HG03175 (cell line): ENCODE measurements around the gene IGDCC3.

Experiments
- ATAC-seq: cut with Tn5 transposase; IDR thresholded peaks from one replicate; pipeline ENCODE4 v1.9.1; 2021; ENCODE audit warnings: mild to moderate bottlenecking, moderate library complexity; ENCODE audit not compliant: unreplicated experiment

IGDCC3 gene

GRCh38 chr15:65377976-65378366 is at the start of gene IGDCC3:
IGDCC3 (minus strand) TSS chr15:65378002; CDS start chr15:65377788, 214 bp downstream.
- no peak for ATAC-seq

GRCh38 chr15:65426216-65426853 is 48.5 kb upstream of the IGDCC3 start:
- no peak for ATAC-seq

- ATAC-seq: no peak
Observed at GRCh38 chr15:65424683-65425082, 46.9 kb upstream of the IGDCC3 start.

- no peak for ATAC-seq
Observed at GRCh38 chr15:65423976-65424679, 46.3 kb upstream of the IGDCC3 start.

- ATAC-seq: no peak
Observed at GRCh38 chr15:65423150-65423975, 45.6 kb upstream of the IGDCC3 start.

GRCh38 chr15:65421360-65422215 is 43.8 kb upstream of the IGDCC3 start:
- ATAC-seq: no peak

GRCh38 chr15:65420975-65421359 is 43.2 kb upstream of the IGDCC3 start:
- ATAC-seq: no peak

GRCh38 chr15:65418596-65418995 is 40.8 kb upstream of the IGDCC3 start:
- ATAC-seq: no peak

- no peak for ATAC-seq
Observed at GRCh38 chr15:65416845-65417416, 39.1 kb upstream of the IGDCC3 start.

GRCh38 chr15:65414841-65415621 is 37.2 kb upstream of the IGDCC3 start:
- ATAC-seq: no peak

GRCh38 chr15:65413760-65414144 is 36.0 kb upstream of the IGDCC3 start:
- no peak for ATAC-seq

GRCh38 chr15:65413051-65413759 is 35.4 kb upstream of the IGDCC3 start:
- no peak for ATAC-seq

GRCh38 chr15:65412556-65412955 is 34.8 kb upstream of the IGDCC3 start:
- ATAC-seq: no peak

GRCh38 chr15:65411465-65412071 is 33.8 kb upstream of the IGDCC3 start:
- ATAC-seq: no peak

- no peak for ATAC-seq
Observed at GRCh38 chr15:65410972-65411371, 33.2 kb upstream of the IGDCC3 start.

GRCh38 chr15:65410036-65410435 is 32.2 kb upstream of the IGDCC3 start:
- no peak for ATAC-seq

GRCh38 chr15:65409036-65409631 is 31.3 kb upstream of the IGDCC3 start:
- no peak for ATAC-seq

GRCh38 chr15:65408324-65409035 is 30.7 kb upstream of the IGDCC3 start:
- no peak for ATAC-seq
